Stromal cell of bone marrow (primary cell): ENCODE measurements around the gene CWC25.

Experiments used
- DNase-seq: peaks from one replicate; pipeline ENCODE4 v3.0.0-alpha.2; 2012; ENCODE audit warnings: low read depth

Gene CWC25

DNA sequence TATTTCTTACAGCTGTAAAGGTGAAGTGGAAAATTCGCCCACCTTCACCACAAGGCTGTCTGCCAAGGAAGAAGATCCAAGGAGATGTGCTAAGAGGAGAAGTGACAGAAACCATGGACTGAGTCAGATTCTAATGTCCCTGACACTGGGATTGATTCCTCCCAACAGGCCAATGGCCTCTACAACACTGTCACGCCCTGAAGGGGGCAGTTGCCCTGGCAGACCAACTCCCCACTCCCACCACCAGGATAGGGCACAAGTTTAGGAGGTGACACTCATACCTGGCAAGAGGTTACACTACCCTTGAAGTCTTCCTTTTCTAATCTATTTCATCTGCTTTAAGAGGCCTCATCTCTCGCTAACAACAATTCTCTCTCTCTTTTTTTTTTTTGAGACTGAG, 41.9 kb downstream of the CWC25 start:
- no peak for DNase-seq

GRCh38 chr17:38779965-38780752, 45.0 kb downstream of the CWC25 start:
- DNase-seq = no peak

DNA sequence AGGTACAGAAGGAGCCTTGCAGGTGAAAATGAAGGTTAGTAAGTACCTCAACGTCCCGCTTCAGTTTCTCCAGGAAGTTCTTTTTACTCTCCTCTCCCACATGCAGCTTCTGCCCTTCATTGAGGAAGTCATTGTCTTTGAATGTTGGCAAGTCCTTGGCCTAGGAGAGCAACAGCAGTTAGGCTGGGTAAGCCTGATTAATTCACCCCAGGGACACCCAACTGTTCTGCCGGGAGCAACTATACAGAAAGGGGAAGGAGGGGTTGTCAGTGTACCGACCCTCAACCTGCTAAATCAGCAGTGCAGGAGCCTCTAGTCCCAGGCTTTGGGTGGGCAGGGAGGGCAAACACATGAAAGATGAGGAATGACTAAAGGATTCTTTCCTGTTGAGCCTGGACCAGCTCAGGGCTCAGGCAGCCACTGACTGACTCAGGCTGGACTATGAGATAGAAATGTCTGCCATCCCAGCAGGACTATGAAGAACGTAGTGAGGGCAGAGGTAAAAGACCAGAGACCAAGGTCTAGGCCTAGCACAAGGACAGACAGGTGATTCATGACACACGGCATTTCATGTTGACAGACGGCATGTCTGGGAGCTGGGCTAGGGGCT, 47.4 kb downstream of the CWC25 start:
- no peak for DNase-seq

- no peak for DNase-seq
Measured at GRCh38 chr17:38773258-38773657, 51.9 kb downstream of the CWC25 start.

DNA sequence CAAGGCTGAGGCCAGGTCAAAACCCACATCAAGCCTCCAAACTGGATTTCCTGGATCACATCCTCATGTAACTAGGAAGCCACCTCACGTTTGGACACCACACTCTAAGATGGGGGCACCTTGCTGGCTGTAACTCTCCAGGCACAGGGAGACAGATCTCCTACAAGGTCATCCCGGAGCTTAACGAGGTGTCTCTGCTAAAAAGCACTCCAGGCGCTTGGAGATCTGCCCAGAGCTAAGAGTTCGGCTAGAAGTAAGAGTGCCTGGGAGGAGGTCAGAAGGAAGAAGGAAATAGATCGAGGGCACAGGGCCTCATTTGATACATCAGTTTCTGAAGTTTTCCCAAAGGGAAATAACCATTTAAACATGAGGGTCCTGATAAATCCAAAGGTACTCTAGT, 56.7 kb downstream of the CWC25 start:
- no peak for DNase-seq

- DNase-seq = no peak
Measured at GRCh38 chr17:38766341-38766740, 58.8 kb downstream of the CWC25 start.

DNA sequence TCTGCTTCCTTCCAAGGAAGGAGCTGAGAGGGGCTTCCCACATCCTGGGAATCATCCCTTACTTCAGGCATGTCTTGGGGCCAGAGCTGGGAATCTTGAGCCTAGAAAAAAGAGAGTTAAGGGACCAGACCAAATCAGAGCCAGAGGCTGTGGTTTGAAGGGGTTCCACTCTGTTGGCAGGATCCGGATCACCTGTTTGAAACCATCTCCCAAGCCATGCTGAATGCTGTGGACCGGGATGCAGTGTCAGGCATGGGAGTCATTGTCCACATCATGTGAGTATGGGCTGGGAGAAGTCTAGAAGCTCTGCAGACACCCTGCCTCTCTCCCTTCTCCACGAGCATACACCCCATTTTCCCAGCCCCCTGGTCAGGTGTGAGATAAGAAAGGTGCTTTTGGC, 62.9 kb downstream of the CWC25 start:
- no peak for DNase-seq

DNA sequence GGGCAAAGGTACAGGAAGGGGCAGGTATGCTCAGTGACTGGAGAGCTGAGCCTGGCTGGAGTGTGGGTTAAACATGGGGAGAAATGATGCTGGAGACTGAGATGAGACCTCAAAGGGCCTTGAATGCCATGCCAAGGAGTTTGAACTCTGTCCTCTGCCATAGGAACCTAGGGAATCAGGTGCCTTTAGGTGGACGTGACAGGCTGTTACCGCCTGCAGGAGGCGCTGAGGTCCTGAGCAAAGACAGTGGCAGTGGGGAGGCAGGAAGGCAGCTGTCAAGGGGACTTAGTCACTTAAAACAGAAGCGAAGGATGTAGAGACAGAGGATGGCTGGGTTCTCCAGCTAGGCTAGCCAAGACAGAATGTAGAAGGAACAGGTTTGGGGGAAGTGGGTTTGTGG, 63.5 kb downstream of the CWC25 start:
- no peak for DNase-seq

DNA sequence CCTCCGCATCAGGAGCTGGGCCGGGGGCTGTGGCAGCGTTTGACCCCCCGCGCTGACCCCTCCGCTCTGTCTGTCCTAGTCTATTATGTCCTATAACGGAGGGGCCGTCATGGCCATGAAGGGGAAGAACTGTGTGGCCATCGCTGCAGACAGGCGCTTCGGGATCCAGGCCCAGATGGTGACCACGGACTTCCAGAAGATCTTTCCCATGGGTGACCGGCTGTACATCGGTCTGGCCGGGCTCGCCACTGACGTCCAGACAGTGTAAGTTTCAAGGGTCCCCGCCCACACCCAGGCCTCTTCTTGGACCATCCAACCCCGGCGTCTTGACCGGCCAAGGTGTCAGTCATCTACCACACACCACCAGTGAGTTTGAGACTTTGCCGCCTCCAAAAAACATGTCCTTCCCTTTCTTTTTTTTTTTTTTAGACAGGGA, 72.0 kb downstream of the CWC25 start:
- DNase-seq = no peak

DNA sequence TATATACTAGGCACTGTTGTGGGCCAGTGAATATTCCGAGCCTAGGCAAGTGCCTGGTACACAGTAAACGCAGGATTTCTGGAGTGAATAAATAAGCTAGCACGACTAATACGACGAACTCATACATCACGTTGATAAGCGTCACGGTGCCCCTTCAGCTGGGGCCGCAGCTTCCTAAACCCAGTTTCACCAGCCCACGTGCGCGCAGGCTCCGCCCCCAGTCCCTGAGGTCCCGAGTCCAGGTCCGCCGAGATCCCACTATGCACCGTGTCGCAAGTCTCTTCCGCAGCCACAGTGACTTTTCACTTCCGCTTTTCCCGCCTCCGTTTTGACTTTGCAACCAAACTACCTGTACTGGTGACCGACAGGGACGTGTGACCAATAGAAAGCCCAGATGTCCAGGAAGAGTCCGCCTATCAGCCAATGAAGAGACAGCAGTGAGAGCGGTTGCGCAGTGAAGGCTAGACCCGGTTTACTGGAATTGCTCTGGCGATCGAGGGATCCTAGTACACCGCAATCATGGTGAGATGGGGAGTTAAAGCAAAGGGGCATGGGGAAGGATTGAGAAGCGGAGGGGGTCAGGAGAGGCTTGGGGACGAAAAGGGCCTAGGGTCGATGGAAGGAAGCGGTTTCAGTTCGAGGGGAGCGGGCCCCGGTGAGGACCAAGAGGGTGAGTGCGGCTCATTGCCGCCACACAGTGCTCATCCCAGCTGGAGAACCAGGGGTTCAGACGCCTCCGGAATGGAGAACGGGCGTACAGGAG, 72.6 kb downstream of the CWC25 start, which contains the start of gene PSMB3:
Gene PSMB3, plus strand, starts transcription at position 434 of the 763 bp plus-strand sequence. Its CDS starts 86 bp downstream, at position 520.
- peak; percentile 100 for DNase-seq

GRCh38 chr17:38751808-38752307, 73.3 kb downstream of the CWC25 start:
- DNase-seq = peak; percentile 68

DNA sequence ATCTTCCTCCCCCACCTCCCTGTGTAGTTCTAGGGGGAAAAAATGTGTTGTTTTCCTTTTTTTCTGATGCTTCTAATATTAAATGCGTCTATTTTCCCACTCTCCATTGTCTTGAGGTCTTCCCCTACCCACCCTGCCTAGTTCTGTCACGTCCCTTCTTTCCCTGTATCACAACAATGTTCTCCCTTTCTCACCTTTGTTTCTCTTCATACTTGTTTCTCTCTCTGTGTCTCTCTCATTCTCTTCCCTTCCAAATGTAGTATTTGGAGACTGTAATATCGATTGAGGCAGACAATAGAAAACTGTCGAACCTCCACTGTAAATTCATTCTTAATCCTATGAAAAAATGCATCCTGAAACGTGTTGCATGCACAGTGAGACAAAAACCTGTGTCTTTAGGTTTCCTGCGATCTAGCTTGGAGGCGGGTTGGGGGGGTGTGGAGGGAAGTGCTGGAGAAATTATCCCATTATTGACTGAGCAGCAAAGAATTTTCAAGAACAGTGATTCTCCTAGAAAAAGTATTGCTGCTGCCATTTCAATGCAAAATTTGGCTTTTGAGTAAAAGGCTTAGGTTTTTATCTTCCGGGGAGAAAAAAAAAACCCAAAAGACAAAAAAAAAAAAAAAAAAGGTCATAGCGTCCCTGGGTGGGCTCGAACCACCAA, 73.8 kb downstream of the CWC25 start:
- no peak for DNase-seq
